ENCODE measurements around the gene RAPGEF1.

Gene RAPGEF1

DNA sequence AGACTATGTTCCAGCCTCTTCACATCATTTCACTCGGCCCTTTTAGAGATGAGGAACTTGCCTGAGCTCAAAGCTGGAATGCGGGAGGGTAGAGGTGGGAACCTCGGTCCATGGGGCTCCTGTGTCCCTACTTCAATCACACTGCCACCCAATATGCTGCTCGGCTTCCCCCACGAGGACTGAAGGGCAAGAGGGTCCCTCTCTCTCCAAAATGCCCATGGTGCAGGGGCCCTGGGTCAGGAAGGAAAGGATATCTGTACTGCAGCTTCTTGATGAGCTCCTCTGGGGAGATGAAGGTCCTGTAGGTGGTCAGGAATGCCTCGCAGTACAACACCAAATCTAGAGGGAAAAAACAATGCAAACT, 148.0 kb downstream of the RAPGEF1 start:
- DNase-seq (ENCODE audit: extremely low read depth in 1 of 2, low read depth in 1 of 2), result no peak

GRCh38 chr9:131590907-131591844, 148.7 kb downstream of the RAPGEF1 start:
- peak; percentile 57 to 59 for DNase-seq (ENCODE audit: extremely low read depth in 1 of 2, low read depth in 1 of 2)

GRCh38 chr9:131590449-131590848, 149.4 kb downstream of the RAPGEF1 start:
- DNase-seq (ENCODE audit: extremely low read depth in 1 of 2, low read depth in 1 of 2), result no peak

DNA sequence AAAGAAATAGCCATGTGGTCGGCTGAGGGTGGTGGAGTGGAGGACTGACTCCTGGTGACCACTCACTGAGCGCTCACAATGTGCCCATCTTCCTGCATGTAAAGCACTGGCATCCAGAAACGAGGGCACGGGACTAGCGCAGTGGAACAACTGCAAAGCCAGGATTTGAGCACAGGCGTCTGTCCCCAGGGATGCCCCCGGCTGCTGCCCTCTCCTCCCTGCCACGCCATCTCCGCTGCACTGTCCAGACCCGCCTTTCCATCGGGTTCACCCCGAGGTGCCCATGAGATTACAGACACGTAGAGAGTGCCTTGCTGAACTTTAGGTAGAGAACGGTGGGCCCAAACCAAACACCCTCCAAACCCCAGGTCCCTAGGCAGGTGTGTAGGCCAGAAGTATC, 149.9 kb downstream of the RAPGEF1 start:
- no peak for DNase-seq (ENCODE audit: extremely low read depth in 1 of 2, low read depth in 1 of 2)

- no peak for DNase-seq (ENCODE audit: extremely low read depth in 1 of 2, low read depth in 1 of 2)
These were observed 150.7 kb downstream of the RAPGEF1 start for GRCh38 chr9:131589124-131589711.

- no peak for DNase-seq (ENCODE audit: extremely low read depth in 1 of 2, low read depth in 1 of 2)
These were observed 151.5 kb downstream of the RAPGEF1 start for GRCh38 chr9:131588396-131588795.

DNA sequence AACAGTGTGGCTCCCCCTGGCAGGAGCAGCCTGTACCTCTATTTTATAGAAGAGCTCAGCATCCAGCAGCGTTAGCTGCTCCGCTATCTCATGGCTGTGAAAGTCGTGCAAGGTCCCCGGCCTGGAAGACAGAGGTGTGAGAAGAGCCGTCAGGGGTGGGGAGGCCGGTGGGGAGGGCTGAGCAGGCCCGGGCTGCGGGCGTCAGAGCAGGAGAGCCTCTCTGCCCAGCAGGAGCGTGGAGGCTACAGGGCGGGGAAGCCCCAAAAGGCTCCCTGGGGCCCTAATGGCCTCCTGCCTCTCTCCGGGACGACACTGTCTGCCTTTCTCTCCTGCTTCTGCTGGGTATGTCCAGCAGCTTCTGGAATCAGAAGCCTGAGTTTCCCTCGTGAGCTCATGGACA, 152.0 kb downstream of the RAPGEF1 start:
- no peak for DNase-seq (ENCODE audit: extremely low read depth in 1 of 2, low read depth in 1 of 2)

DNA sequence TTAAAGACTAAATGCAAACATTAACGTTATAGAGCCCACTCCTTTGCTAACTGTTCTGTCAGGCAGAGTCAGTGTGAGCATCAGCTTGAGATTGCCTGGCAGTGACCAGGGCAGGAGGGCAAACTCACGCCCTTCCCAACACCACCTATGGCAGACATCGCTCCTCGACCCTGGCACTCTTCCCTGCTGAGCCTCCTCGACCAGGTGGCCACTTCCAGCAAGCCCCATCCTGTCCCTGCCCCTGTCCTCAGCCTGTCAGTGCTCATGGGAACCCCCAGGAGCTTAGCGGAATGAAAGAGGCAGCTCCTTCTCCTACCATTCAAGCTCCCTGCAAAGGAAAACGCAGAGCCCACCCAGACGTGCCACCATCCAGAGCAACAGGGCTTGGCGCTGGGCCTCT, 152.5 kb downstream of the RAPGEF1 start:
- DNase-seq (ENCODE audit: extremely low read depth in 1 of 2, low read depth in 1 of 2), result no peak

- DNase-seq (ENCODE audit: extremely low read depth in 1 of 2, low read depth in 1 of 2), result peak in 1 of 2 donors; percentile 20
These were observed 154.5 kb downstream of the RAPGEF1 start for GRCh38 chr9:131585375-131585774.

GRCh38 chr9:131584858-131585257, 155.0 kb downstream of the RAPGEF1 start:
- DNase-seq (ENCODE audit: extremely low read depth in 1 of 2, low read depth in 1 of 2), result no peak

- no peak for DNase-seq (ENCODE audit: extremely low read depth in 1 of 2, low read depth in 1 of 2)
These were observed 155.9 kb downstream of the RAPGEF1 start for GRCh38 chr9:131583836-131584555.

DNA sequence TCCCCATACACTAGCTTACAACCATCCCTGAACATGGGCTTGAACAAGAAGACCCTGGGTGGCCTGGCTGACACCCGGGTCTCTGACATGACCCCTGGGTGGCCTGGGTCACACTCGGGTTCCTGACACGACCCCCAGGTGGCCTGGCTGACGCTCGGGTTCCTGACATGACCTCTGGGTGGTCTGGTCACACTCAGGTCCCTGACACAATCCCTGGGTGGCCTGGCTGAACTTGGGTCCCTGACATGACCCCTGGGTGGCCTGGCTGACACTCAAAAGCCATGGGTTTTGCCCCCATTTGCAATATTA, 156.6 kb downstream of the RAPGEF1 start:
- DNase-seq (ENCODE audit: extremely low read depth in 1 of 2, low read depth in 1 of 2), result no peak

GRCh38 chr9:131582466-131583336, 157.2 kb downstream of the RAPGEF1 start:
- no peak for DNase-seq (ENCODE audit: extremely low read depth in 1 of 2, low read depth in 1 of 2)

DNA sequence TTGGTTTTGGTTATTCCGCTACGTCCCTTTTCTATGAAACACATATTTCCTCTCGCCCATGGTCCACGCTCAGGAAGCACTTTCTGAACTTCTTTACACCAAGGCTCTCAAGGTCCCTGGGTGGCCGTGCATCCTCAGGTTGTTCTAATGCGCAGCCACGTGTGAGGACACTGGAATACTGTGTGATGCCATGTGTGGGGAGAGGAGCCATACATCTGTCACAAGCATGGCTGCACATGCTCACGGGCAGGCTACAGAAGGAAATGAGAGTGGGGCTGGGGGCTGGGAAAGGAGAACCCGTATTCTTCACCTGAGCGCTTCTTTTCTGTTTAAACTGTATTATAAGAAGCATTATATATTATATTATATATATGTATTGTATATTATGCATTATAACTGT, 157.8 kb downstream of the RAPGEF1 start:
- no peak for DNase-seq (ENCODE audit: extremely low read depth in 1 of 2, low read depth in 1 of 2)

DNA sequence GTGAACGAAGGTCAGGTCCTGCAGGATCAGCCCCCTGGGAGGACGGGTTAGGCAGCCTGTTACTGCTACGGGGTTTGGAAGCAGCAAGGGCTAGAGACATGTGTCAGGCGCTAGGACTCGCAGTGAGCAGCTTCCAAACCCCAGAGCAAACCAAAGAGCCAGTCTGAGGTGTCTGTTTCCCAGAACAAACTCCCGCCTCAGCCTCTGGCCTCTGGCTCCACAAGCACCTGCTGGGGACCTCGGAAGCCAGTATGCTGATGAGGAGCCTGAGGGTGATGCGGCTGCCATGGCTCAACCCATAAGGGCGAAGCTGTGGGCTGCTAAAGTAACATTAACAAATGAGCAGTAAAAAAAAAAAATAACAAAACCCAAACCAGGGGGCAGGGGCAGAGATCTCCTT, 159.5 kb downstream of the RAPGEF1 start:
- no peak for DNase-seq (ENCODE audit: extremely low read depth in 1 of 2, low read depth in 1 of 2)

DNA sequence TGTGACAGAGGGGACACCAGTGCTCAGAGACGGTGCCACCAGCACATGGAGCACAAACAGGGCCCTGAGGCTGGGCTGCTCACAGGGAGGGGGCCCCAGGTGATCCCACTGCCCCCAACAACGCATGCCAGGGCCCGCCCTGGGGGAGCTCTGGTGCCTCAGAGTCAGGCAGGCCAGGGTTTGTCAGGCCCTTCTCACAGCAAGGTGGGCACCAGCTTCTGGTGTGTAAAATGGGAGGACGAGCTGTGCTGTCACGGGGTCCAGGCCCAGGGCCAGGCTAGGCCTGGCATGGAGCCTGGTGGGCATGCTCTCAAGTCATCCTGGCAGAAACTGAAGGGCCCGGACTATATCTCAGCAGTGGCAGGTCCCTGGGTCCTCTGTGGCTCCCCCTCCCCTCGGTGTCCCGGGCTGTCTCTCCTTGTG, 160.1 kb downstream of the RAPGEF1 start:
- no peak for DNase-seq (ENCODE audit: extremely low read depth in 1 of 2, low read depth in 1 of 2)

GRCh38 chr9:131578731-131579504, 161.0 kb downstream of the RAPGEF1 start:
- DNase-seq (ENCODE audit: extremely low read depth in 1 of 2, low read depth in 1 of 2), result peak; percentile 13 to 28

GRCh38 chr9:131578021-131578420, 161.9 kb downstream of the RAPGEF1 start:
- DNase-seq (ENCODE audit: extremely low read depth in 1 of 2, low read depth in 1 of 2), result no peak

GRCh38 chr9:131577005-131578000, 162.6 kb downstream of the RAPGEF1 start:
- no peak for DNase-seq (ENCODE audit: extremely low read depth in 1 of 2, low read depth in 1 of 2)
